PC-3 (cell line): ENCODE measurements around the gene OR6B2.

Source experiments
- CTCF ChIP-seq: fragments of 300-600 bp; sonication (generic); conservative IDR thresholded peaks from 2 replicates; pipeline ENCODE4 v1.5.1; 2017; ENCODE audit warnings: antibody characterized with exemption, low read depth, mild to moderate bottlenecking, low read length
- EZH2 ChIP-seq: fragments of 300-600 bp; sonication (generic); IDR thresholded peaks from one replicate; pipeline ENCODE4 v1.6.1; 2017; ENCODE audit warnings: antibody characterized with exemption, mild to moderate bottlenecking, low read length; ENCODE audit not compliant: unreplicated experiment
- EZH2phosphoT487 ChIP-seq: fragments of 300-600 bp; sonication (generic); IDR thresholded peaks from 2 replicates; pipeline ENCODE4 v1.6.1; 2018; ENCODE audit warnings: mild to moderate bottlenecking, antibody characterized with exemption, low read length, borderline replicate concordance

- no peak for TF ChIP-seq CTCF
- TF ChIP-seq EZH2: no peak
- no peak for TF ChIP-seq EZH2phosphoT487
Observed at GRCh38 chr2:239985356-239985755, 44.9 kb downstream of the OR6B2 start.
